HepG2 (cell line): ENCODE measurements around the gene DIPK1A. TPM values are rescaled to one million over a fixed set of nuclear protein-coding genes. Genes with fewer than 3 reads are reported as not detected.

ENCODE experiments used
- ARID2 ChIP-seq: sonication (generic); formaldehyde crosslinking; IDR thresholded peaks from 2 replicates; pipeline ENCODE4 v1.8.1; 2022; ENCODE audit warnings: mild to moderate bottlenecking, missing genetic modification reagents, borderline replicate concordance
- ARNT2 ChIP-seq: sonication (generic); formaldehyde crosslinking; IDR thresholded peaks from 2 replicates; pipeline ENCODE4 v1.8.0; 2022; ENCODE audit warnings: mild to moderate bottlenecking, low read depth, missing genetic modification reagents, moderate library complexity
- HOMEZ ChIP-seq: IDR thresholded peaks from 2 replicates; pipeline ENCODE4 v1.6.1; 2016; ENCODE audit warnings: low read depth
- IKZF5 ChIP-seq: IDR thresholded peaks from 2 replicates; pipeline ENCODE4 v1.6.1; 2018; ENCODE audit warnings: missing genetic modification reagents, mild to moderate bottlenecking, missing compliant biosample characterization
- RAD21 ChIP-seq: fragments of 450-650 bp; formaldehyde crosslinking; IDR thresholded peaks from 2 replicates; pipeline ENCODE4 v1.5.0; 2020; ENCODE audit warnings: mild to moderate bottlenecking
- RBAK ChIP-seq: sonication (generic); formaldehyde crosslinking; IDR thresholded peaks from 2 replicates; pipeline ENCODE4 v1.5.1; 2020; ENCODE audit warnings: mild to moderate bottlenecking, missing genetic modification reagents
- SMAD1 ChIP-seq: sonication (generic); formaldehyde crosslinking; IDR thresholded peaks from 2 replicates; pipeline ENCODE4 v1.4.0; 2020; ENCODE audit warnings: missing genetic modification reagents, low read depth, mild to moderate bottlenecking, borderline replicate concordance
- SOX5 ChIP-seq: IDR thresholded peaks from 2 replicates; pipeline ENCODE4 v1.6.1; 2016; ENCODE audit warnings: borderline replicate concordance
- SP1 ChIP-seq, 2 experiments: fragments of 450-650 bp in 1 of 2; sonication (generic) in 1 of 2; formaldehyde crosslinking in 1 of 2; IDR thresholded peaks; 2 replicates each; pipeline versions ENCODE4 v1.4.0 to v1.6.1; 2016 to 2020; ENCODE audit warnings: missing genetic modification reagents in 1 of 2
- SP5 ChIP-seq: IDR thresholded peaks from 2 replicates; pipeline ENCODE4 v1.6.1; 2016; ENCODE audit warnings: low read depth, borderline replicate concordance
- SRF ChIP-seq: IDR thresholded peaks from 2 replicates; pipeline ENCODE4 v1.6.1; 2011; ENCODE audit warnings: mild to moderate bottlenecking, low read depth, low read length, moderate library complexity
- ZBTB20 ChIP-seq: sonication (generic); formaldehyde crosslinking; IDR thresholded peaks from 2 replicates; pipeline ENCODE4 v1.8.1; 2023; ENCODE audit warnings: missing genetic modification reagents, low read depth, mild to moderate bottlenecking, borderline replicate concordance
- ZBTB33 ChIP-seq: sonication (generic); formaldehyde crosslinking; IDR thresholded peaks from 2 replicates; pipeline ENCODE4 v1.4.0; 2020; ENCODE audit warnings: missing genetic modification reagents
- ZEB1 ChIP-seq: IDR thresholded peaks from 2 replicates; pipeline ENCODE4 v1.6.1; 2012; ENCODE audit warnings: mild to moderate bottlenecking, low read depth, inconsistent platforms; ENCODE audit not compliant: insufficient replicate concordance
- ZFP36L2 ChIP-seq: sonication (generic); formaldehyde crosslinking; IDR thresholded peaks from 2 replicates; pipeline ENCODE4 v1.4.0; 2020; ENCODE audit warnings: missing genetic modification reagents
- ZMYM3 ChIP-seq: sonication (generic); formaldehyde crosslinking; IDR thresholded peaks from 2 replicates; pipeline ENCODE4 v1.5.1; 2020; ENCODE audit warnings: mild to moderate bottlenecking, missing genetic modification reagents
- ZSCAN9 ChIP-seq: IDR thresholded peaks from 2 replicates; pipeline ENCODE4 v1.6.1; 2016; ENCODE audit warnings: borderline replicate concordance
- polyA plus RNA-seq, 8 experiments: library from polyadenylated mRNA; depleted of rRNA in 3 of 8; stranded (reverse) in 7 of 8; unstranded in 1 of 8; fragments of >200 nt; fragmentation: Illumina TruSeq in 4 of 8; extraction: Trizol in 4 of 8; gene quantifications; 2 replicates each; pipeline versions ENCODE4 v1.2.1 to v1.2.3, GENCODE V29; 2011 to 2016; ENCODE audit warnings: low read depth in 4 of 8, missing spikeins in 1 of 8, mixed read lengths in 1 of 8; ENCODE audit not compliant: insufficient read depth in 1 of 8
- total RNA-seq, 5 experiments: library from RNA; depleted of rRNA; stranded (reverse); fragments of >200 nt; fragmentation: Illumina TruSeq; extraction: Trizol; gene quantifications; 2 replicates each; pipeline ENCODE4 v1.2.3, GENCODE V29; 2016; ENCODE audit warnings: low read depth in 1 of 5
- TF ChIP-seq, protein P1 (sequence below), 2 experiments: sonication (generic) in 1 of 2; formaldehyde crosslinking in 1 of 2; IDR thresholded peaks; 2 replicates each; pipeline versions ENCODE4 v1.4.0 to v1.6.1; 2018 to 2020; ENCODE audit warnings: missing genetic modification reagents in 2 of 2, borderline replicate concordance in 1 of 2, low read depth in 1 of 2, mild to moderate bottlenecking in 1 of 2, missing biosample characterization in 1 of 2
- TF ChIP-seq, protein P2 (sequence below): sonication (generic); formaldehyde crosslinking; IDR thresholded peaks from 2 replicates; pipeline ENCODE4 v1.4.0; 2020; ENCODE audit warnings: mild to moderate bottlenecking, missing genetic modification reagents
- TF ChIP-seq, protein P3 (sequence below): IDR thresholded peaks from 2 replicates; pipeline ENCODE4 v1.6.1; 2016

The DIPK1A gene
- total and polyA plus RNA-seq, 2 of the 13 experiments (the other 11 are each of a cell fraction or from before 2014, with no cell fraction given): 8.4 TPM

DNA sequence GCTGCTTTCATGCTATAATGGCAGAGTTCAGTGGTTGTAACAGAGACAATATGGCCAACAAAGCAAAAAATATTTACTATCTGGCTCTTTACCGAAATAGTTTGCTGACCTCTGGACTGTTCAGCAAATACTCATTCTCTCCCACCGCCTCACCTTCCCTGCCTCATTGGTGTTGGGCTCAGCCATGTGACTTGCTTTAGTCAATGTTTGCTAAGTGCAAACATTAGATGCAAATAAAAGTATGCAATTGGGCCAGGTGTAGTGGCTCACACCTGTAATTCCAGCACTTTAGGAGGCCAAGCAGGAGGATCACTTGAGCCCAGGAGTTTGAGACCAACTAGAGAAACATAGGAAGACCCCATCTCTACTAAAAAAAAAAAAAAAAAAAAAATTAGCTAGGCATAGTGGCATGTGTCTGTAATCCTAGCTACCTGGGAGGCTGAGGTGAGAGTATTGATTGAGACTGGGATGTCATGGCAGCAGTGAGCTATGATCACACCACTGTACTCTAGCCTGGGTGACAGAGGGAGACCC is 74.3 kb downstream of the DIPK1A start (continued):
- TF ChIP-seq, protein P1, sequence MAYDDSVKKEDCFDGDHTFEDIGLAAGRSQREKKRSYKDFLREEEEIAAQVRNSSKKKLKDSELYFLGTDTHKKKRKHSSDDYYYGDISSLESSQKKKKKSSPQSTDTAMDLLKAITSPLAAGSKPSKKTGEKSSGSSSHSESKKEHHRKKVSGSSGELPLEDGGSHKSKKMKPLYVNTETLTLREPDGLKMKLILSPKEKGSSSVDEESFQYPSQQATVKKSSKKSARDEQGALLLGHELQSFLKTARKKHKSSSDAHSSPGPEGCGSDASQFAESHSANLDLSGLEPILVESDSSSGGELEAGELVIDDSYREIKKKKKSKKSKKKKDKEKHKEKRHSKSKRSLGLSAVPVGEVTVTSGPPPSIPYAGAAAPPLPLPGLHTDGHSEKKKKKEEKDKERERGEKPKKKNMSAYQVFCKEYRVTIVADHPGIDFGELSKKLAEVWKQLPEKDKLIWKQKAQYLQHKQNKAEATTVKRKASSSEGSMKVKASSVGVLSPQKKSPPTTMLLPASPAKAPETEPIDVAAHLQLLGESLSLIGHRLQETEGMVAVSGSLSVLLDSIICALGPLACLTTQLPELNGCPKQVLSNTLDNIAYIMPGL (CRISPR knock-in tag; IDR thresholded peaks at IDR 0.05; ENCODE audit: borderline replicate concordance in 1 of 2, low read depth in 1 of 2): no peak
- TF ChIP-seq ARID2 (CRISPR knock-in tag) (no peak), SP5 (CRISPR knock-in tag) (0 out of 2 replicates have a peak, but pooled peaks have one; percentile 26), SOX5 (CRISPR knock-in tag) (peak; percentile 79), ZEB1 (peak; percentile 99), ZBTB20 (CRISPR knock-in tag) (peak; percentile 76; the same call in 1 of the 2 replicates), ZMYM3 (CRISPR knock-in tag) (no peak), ZFP36L2 (CRISPR knock-in tag) (no peak), SRF (no peak), RAD21 (CRISPR knock-in tag) (no peak), HOMEZ (CRISPR knock-in tag) (peak; percentile 98), ARNT2 (no peak), SMAD1 (no peak), SP1 (IDR thresholded peaks at IDR 0.05) (no peak), SP1 (CRISPR knock-in tag; IDR thresholded peaks at IDR 0.05) (no peak), ZSCAN9 (0 out of 2 replicates have a peak, but pooled peaks have one; percentile 38), RBAK (no peak), ZBTB33 (CRISPR knock-in tag) (no peak), IKZF5 (CRISPR knock-in tag) (peak; percentile 75)
- TF ChIP-seq, protein P2, sequence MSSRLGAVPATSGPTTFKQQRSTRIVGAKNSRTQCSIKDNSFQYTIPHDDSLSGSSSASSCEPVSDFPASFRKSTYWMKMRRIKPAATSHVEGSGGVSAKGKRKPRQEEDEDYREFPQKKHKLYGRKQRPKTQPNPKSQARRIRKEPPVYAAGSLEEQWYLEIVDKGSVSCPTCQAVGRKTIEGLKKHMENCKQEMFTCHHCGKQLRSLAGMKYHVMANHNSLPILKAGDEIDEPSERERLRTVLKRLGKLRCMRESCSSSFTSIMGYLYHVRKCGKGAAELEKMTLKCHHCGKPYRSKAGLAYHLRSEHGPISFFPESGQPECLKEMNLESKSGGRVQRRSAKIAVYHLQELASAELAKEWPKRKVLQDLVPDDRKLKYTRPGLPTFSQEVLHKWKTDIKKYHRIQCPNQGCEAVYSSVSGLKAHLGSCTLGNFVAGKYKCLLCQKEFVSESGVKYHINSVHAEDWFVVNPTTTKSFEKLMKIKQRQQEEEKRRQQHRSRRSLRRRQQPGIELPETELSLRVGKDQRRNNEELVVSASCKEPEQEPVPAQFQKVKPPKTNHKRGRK (CRISPR knock-in tag): no peak
- TF ChIP-seq, protein P3, sequence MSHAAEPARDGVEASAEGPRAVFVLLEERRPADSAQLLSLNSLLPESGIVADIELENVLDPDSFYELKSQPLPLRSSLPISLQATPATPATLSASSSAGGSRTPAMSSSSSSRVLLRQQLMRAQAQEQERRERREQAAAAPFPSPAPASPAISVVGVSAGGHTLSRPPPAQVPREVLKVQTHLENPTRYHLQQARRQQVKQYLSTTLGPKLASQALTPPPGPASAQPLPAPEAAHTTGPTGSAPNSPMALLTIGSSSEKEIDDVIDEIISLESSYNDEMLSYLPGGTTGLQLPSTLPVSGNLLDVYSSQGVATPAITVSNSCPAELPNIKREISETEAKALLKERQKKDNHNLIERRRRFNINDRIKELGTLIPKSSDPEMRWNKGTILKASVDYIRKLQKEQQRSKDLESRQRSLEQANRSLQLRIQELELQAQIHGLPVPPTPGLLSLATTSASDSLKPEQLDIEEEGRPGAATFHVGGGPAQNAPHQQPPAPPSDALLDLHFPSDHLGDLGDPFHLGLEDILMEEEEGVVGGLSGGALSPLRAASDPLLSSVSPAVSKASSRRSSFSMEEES: peak; percentile 93
